ENCODE results near the gene C11orf97.
"Not testable (repeated sequence)": the region's sequence is repeated elsewhere in the genome, so short reads cannot be mapped to it uniquely, and the experiment has no call there.

The C11orf97 gene

GRCh38 chr11:94555752-94556329 lies 43.6 kb downstream of the C11orf97 start:
- not testable (repeated sequence) for H3K36me3 ChIP-seq (ENCODE audit: control insufficient read depth, insufficient read depth, low read length); H3K4me1 ChIP-seq (ENCODE audit: control insufficient read depth, insufficient read depth, low read length, poor library complexity, severe bottlenecking); H3K27ac ChIP-seq (ENCODE audit: insufficient read depth, low read length, poor library complexity, severe bottlenecking); H3K4me3 ChIP-seq (ENCODE audit: insufficient read depth, low read depth, low read length, poor library complexity, severe bottlenecking); H3K9me3 ChIP-seq (ENCODE audit: control insufficient read depth, low read length); DNase-seq; H3K27me3 ChIP-seq (replicated peaks; ENCODE audit: control insufficient read depth, insufficient read depth, low read length, poor library complexity, severe bottlenecking)

GRCh38 chr11:94557421-94557820 lies 45.2 kb downstream of the C11orf97 start:
- no peak for DNase-seq
- no peaks in the 10 kb centered on the region for H3K4me1 ChIP-seq (ENCODE audit: control insufficient read depth, insufficient read depth, low read length, poor library complexity, severe bottlenecking)

GRCh38 chr11:94557992-94558391 lies 45.7 kb downstream of the C11orf97 start:
- Histone ChIP-seq H3K4me1 (ENCODE audit: control insufficient read depth, insufficient read depth, low read length, poor library complexity, severe bottlenecking) (no peaks in the 10 kb centered on the region), H3K27me3 (replicated peaks; ENCODE audit: control insufficient read depth, insufficient read depth, low read length, poor library complexity, severe bottlenecking) (no peaks in the 10 kb centered on the region), H3K36me3 (ENCODE audit: control insufficient read depth, insufficient read depth, low read length) (no peaks in the 10 kb centered on the region), H3K4me3 (ENCODE audit: insufficient read depth, low read depth, low read length, poor library complexity, severe bottlenecking) (no peak overlapping the region), H3K9me3 (ENCODE audit: control insufficient read depth, low read length) (no peaks in the 10 kb centered on the region), H3K27ac (ENCODE audit: insufficient read depth, low read length, poor library complexity, severe bottlenecking) (no peak overlapping the region)
- DNase-seq, result no peak

More at GRCh38 chr11:94557421-94557820, 45.2 kb downstream of the C11orf97 start:
- Histone ChIP-seq H3K27ac (ENCODE audit: insufficient read depth, low read length, poor library complexity, severe bottlenecking) (no peak overlapping the region), H3K27me3 (replicated peaks; ENCODE audit: control insufficient read depth, insufficient read depth, low read length, poor library complexity, severe bottlenecking) (no peaks in the 10 kb centered on the region), H3K4me3 (ENCODE audit: insufficient read depth, low read depth, low read length, poor library complexity, severe bottlenecking) (no peak overlapping the region), H3K9me3 (ENCODE audit: control insufficient read depth, low read length) (no peaks in the 10 kb centered on the region), H3K36me3 (ENCODE audit: control insufficient read depth, insufficient read depth, low read length) (no peaks in the 10 kb centered on the region)

GRCh38 chr11:94558468-94558867 lies 46.2 kb downstream of the C11orf97 start:
- H3K27ac ChIP-seq (ENCODE audit: insufficient read depth, low read length, poor library complexity, severe bottlenecking), result no peak overlapping the region
- H3K36me3 ChIP-seq (ENCODE audit: control insufficient read depth, insufficient read depth, low read length), result no peaks in the 10 kb centered on the region
- no peaks in the 10 kb centered on the region for H3K4me1 ChIP-seq (ENCODE audit: control insufficient read depth, insufficient read depth, low read length, poor library complexity, severe bottlenecking)
- H3K4me3 ChIP-seq (ENCODE audit: insufficient read depth, low read depth, low read length, poor library complexity, severe bottlenecking), result no peak overlapping the region
- DNase-seq, result no peak
- no peaks in the 10 kb centered on the region for H3K27me3 ChIP-seq (replicated peaks; ENCODE audit: control insufficient read depth, insufficient read depth, low read length, poor library complexity, severe bottlenecking)
- H3K9me3 ChIP-seq (ENCODE audit: control insufficient read depth, low read length), result no peaks in the 10 kb centered on the region

GRCh38 chr11:94558932-94559331 lies 46.7 kb downstream of the C11orf97 start:
- no peak overlapping the region for H3K4me3 ChIP-seq (ENCODE audit: insufficient read depth, low read depth, low read length, poor library complexity, severe bottlenecking)
- no peaks in the 10 kb centered on the region for H3K27me3 ChIP-seq (replicated peaks; ENCODE audit: control insufficient read depth, insufficient read depth, low read length, poor library complexity, severe bottlenecking)
- H3K27ac ChIP-seq (ENCODE audit: insufficient read depth, low read length, poor library complexity, severe bottlenecking), result no peak overlapping the region
- no peaks in the 10 kb centered on the region for H3K4me1 ChIP-seq (ENCODE audit: control insufficient read depth, insufficient read depth, low read length, poor library complexity, severe bottlenecking)
- no peaks in the 10 kb centered on the region for H3K36me3 ChIP-seq (ENCODE audit: control insufficient read depth, insufficient read depth, low read length)
- no peaks in the 10 kb centered on the region for H3K9me3 ChIP-seq (ENCODE audit: control insufficient read depth, low read length)
- DNase-seq, result no peak

- no peak for DNase-seq
- Histone ChIP-seq H3K4me3 (ENCODE audit: insufficient read depth, low read depth, low read length, poor library complexity, severe bottlenecking) (no peak overlapping the region), H3K9me3 (ENCODE audit: control insufficient read depth, low read length) (no peaks in the 10 kb centered on the region), H3K27ac (ENCODE audit: insufficient read depth, low read length, poor library complexity, severe bottlenecking) (no peak overlapping the region), H3K4me1 (ENCODE audit: control insufficient read depth, insufficient read depth, low read length, poor library complexity, severe bottlenecking) (no peaks in the 10 kb centered on the region), H3K36me3 (ENCODE audit: control insufficient read depth, insufficient read depth, low read length) (no peaks in the 10 kb centered on the region), H3K27me3 (replicated peaks; ENCODE audit: control insufficient read depth, insufficient read depth, low read length, poor library complexity, severe bottlenecking) (no peaks in the 10 kb centered on the region)
Observed at GRCh38 chr11:94559361-94559760, 47.1 kb downstream of the C11orf97 start.

- Histone ChIP-seq H3K27me3 (replicated peaks; ENCODE audit: control insufficient read depth, insufficient read depth, low read length, poor library complexity, severe bottlenecking) (no peaks in the 10 kb centered on the region), H3K4me1 (ENCODE audit: control insufficient read depth, insufficient read depth, low read length, poor library complexity, severe bottlenecking) (no peaks in the 10 kb centered on the region), H3K27ac (ENCODE audit: insufficient read depth, low read length, poor library complexity, severe bottlenecking) (no peak overlapping the region), H3K36me3 (ENCODE audit: control insufficient read depth, insufficient read depth, low read length) (no peaks in the 10 kb centered on the region), H3K4me3 (ENCODE audit: insufficient read depth, low read depth, low read length, poor library complexity, severe bottlenecking) (no peak overlapping the region), H3K9me3 (ENCODE audit: control insufficient read depth, low read length) (no peaks in the 10 kb centered on the region)
- no peak for DNase-seq
Observed at GRCh38 chr11:94560834-94561233, 48.6 kb downstream of the C11orf97 start.

GRCh38 chr11:94563176-94563847 lies 51.1 kb downstream of the C11orf97 start:
- DNase-seq, result no peak

GRCh38 chr11:94563848-94564467 lies 51.7 kb downstream of the C11orf97 start:
- no peak for DNase-seq

More at GRCh38 chr11:94563176-94563847, 51.1 kb downstream of the C11orf97 start:
- H3K4me3 ChIP-seq (ENCODE audit: insufficient read depth, low read depth, low read length, poor library complexity, severe bottlenecking), result no peak overlapping the region
- H3K27ac ChIP-seq (ENCODE audit: insufficient read depth, low read length, poor library complexity, severe bottlenecking), result no peak overlapping the region
- H3K4me1 ChIP-seq (ENCODE audit: control insufficient read depth, insufficient read depth, low read length, poor library complexity, severe bottlenecking), result no peaks in the 10 kb centered on the region
- no peaks in the 10 kb centered on the region for H3K27me3 ChIP-seq (replicated peaks; ENCODE audit: control insufficient read depth, insufficient read depth, low read length, poor library complexity, severe bottlenecking)
- no peaks in the 10 kb centered on the region for H3K9me3 ChIP-seq (ENCODE audit: control insufficient read depth, low read length)
- no peaks in the 10 kb centered on the region for H3K36me3 ChIP-seq (ENCODE audit: control insufficient read depth, insufficient read depth, low read length)

GRCh38 chr11:94567181-94567670 lies 55.0 kb downstream of the C11orf97 start, which contains the start of gene PIWIL4:
PIWIL4 (plus strand) TSS chr11:94567368; CDS start chr11:94567519, 151 bp downstream.
- no peak within 1 kb of the TSS for H3K4me3 ChIP-seq (ENCODE audit: insufficient read depth, low read depth, low read length, poor library complexity, severe bottlenecking)
- no peaks in the 10 kb centered on the region for H3K4me1 ChIP-seq (ENCODE audit: control insufficient read depth, insufficient read depth, low read length, poor library complexity, severe bottlenecking)
- H3K27me3 ChIP-seq (replicated peaks; ENCODE audit: control insufficient read depth, insufficient read depth, low read length, poor library complexity, severe bottlenecking), result no peaks in the 10 kb centered on the region
- no peak for DNase-seq
- H3K9me3 ChIP-seq (ENCODE audit: control insufficient read depth, low read length), result no peaks in the 10 kb centered on the region
- no peak within 1 kb of the TSS for H3K27ac ChIP-seq (ENCODE audit: insufficient read depth, low read length, poor library complexity, severe bottlenecking)
- no peaks in the 10 kb centered on the region for H3K36me3 ChIP-seq (ENCODE audit: control insufficient read depth, insufficient read depth, low read length)

More at GRCh38 chr11:94563848-94564467, 51.7 kb downstream of the C11orf97 start:
- no peak overlapping the region for H3K4me3 ChIP-seq (ENCODE audit: insufficient read depth, low read depth, low read length, poor library complexity, severe bottlenecking)
- H3K4me1 ChIP-seq (ENCODE audit: control insufficient read depth, insufficient read depth, low read length, poor library complexity, severe bottlenecking), result no peaks in the 10 kb centered on the region
- no peak overlapping the region for H3K27ac ChIP-seq (ENCODE audit: insufficient read depth, low read length, poor library complexity, severe bottlenecking)
- no peaks in the 10 kb centered on the region for H3K36me3 ChIP-seq (ENCODE audit: control insufficient read depth, insufficient read depth, low read length)
- H3K9me3 ChIP-seq (ENCODE audit: control insufficient read depth, low read length), result no peaks in the 10 kb centered on the region
- no peaks in the 10 kb centered on the region for H3K27me3 ChIP-seq (replicated peaks; ENCODE audit: control insufficient read depth, insufficient read depth, low read length, poor library complexity, severe bottlenecking)
